Spleen (tissue), 3 donors: ENCODE results near the gene MRPL36.

Source experiments
- POLR2A ChIP-seq, 3 donors: fragments of 450-650 bp; IDR thresholded peaks; one replicate each; pipeline ENCODE4 v1.5.1; 2017; ENCODE audit warnings: antibody characterized with exemption in 3 of 3, mild to moderate bottlenecking in 1 of 3
- POLR2AphosphoS5 ChIP-seq, 3 donors: sonication (generic); formaldehyde crosslinking; IDR thresholded peaks; one replicate each; pipeline ENCODE4 v1.5.1; 2017; ENCODE audit warnings: antibody characterized with exemption in 3 of 3

DNA sequence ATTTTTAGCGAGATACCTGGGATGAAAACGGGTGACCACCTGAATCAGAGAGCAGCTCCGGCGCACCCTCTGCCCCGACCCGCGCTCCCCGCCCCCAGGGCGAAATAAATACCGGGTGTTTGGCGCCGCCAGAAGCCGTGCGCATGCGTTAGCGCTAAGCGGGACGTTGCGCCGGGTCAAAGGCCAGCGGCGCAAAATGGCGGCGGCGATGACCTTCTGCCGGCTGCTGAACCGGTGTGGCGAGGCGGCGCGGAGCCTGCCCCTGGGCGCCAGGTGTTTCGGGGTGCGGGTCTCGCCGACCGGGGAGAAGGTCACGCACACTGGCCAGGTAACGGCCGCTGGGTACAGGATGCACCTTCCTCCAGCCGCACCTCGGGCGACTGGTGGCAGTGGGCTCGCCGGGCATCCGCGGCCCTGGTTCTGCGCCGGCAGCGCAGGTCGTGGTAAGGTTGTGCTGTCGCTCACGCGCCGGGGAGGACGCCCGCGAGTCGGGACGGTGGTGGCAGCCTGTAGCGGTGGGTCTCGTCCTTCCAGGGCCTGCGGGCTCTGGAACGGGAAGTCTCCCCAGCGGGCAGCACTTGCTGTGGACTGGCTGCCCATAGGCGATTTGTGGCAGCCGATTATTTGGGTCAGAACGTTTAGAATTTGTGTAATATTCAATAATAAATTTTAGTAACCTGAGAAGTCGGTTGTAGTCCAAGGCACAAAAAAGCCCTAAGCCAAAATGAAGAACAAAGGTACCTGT lies 1.8 kb upstream of the MRPL36 start, which contains the start of gene NDUFS6:
- TF ChIP-seq POLR2A (IDR thresholded peaks at IDR 0.05) = peak in 1 of 3 donors; percentile 71
- TF ChIP-seq POLR2AphosphoS5 (IDR thresholded peaks at IDR 0.05) = peak; percentile 91 to 95 (median 93)
